HTR-8/SVneo (cell line): ENCODE data around the gene LZTS3.
"Not testable (repeated sequence)": the region's sequence is repeated elsewhere in the genome, so short reads cannot be mapped to it uniquely, and the experiment has no call there.

Experiments used
- DNase-seq: peaks from one replicate; pipeline ENCODE4 v3.0.0; 2011; ENCODE audit warnings: low spot score, mixed read lengths; ENCODE audit not compliant: insufficient read length
- FAIRE-seq: peaks from 2 replicates; lab custom pipeline; 2011; peaks lifted over from hg19 to GRCh38; lab: Jason Lieb, UNC

The LZTS3 gene

GRCh38 chr20:3193806-3194616 is 20.7 kb upstream of the LZTS3 start:
- no peak for FAIRE-seq
- no peak for DNase-seq

GRCh38 chr20:3192226-3193015 is 19.1 kb upstream of the LZTS3 start:
- FAIRE-seq (no peak), DNase-seq (no peak)

DNA sequence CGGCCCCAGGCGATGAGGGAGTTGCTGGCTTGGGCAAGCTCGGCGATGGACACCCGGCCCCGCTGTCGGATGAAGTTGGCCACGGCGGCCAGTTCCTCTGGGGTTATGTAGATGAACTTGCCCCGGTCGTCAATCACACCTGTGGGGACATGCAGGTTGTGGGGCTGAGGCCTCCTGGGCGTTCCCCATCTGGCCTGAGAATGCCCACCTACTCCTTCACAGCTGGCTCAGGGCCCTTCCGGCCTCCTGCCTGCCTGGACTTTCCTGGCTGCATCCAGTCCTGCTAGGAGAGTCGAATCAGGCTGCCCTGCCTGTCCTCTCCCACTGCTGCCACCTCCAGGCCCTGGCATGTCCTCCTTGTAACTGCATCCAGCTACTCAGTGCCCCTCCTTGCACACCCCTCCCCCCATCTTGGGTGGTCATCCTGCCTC is 17.3 kb upstream of the LZTS3 start:
- no peak for DNase-seq
- FAIRE-seq = no peak

GRCh38 chr20:3189561-3190131 is 16.3 kb upstream of the LZTS3 start:
- no peak for FAIRE-seq
- DNase-seq = no peak

GRCh38 chr20:3188823-3189413 is 15.6 kb upstream of the LZTS3 start:
- no peak for FAIRE-seq
- DNase-seq = no peak

DNA sequence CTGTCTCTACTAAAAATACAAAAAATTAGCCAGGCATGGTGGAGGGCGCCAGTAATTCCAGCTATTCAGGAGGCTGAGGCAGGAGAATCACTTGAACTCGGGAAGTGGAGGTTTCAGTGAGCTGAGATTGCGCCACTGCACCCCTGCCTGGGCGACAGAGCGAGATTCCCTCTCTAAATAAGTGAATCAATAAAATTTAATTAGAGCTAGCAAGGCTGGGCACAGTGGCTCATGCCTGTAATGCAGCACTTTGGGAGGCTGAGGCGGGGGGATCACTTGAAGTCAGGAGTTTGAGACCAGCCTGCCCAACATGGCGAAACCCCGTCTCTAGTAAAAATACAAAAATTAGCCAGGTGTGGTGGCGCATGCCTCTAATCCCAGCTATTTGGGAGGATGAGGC is 14.5 kb upstream of the LZTS3 start:
- DNase-seq, FAIRE-seq: not testable (repeated sequence)

- FAIRE-seq (no peak), DNase-seq (no peak)
These were observed 10.7 kb upstream of the LZTS3 start for GRCh38 chr20:3183896-3184612.

GRCh38 chr20:3182429-3182828 is 9.1 kb upstream of the LZTS3 start:
- FAIRE-seq, DNase-seq: not testable (repeated sequence)

- no peak for DNase-seq
- no peak for FAIRE-seq
These were observed 7.9 kb upstream of the LZTS3 start for GRCh38 chr20:3181270-3181669.

DNA sequence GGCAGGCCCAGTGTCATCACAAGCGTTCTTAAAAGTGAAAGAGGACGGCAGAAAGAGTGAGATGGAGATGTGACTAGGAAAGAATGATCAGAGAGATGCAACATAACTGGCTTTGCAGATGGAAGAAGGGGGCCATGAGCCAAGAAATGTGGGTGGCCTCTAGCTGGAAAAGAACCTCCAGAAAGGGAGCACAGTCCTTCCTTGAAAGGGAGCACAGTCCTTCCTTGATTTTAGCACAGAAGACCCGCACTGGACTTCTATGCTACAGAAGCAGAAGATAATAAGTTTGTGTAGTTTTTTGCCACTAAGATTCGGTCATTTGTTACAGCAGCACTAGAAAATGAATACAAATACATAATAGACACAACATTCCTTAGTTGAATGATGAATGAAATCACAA is 7.0 kb upstream of the LZTS3 start:
- FAIRE-seq = no peak

DNA sequence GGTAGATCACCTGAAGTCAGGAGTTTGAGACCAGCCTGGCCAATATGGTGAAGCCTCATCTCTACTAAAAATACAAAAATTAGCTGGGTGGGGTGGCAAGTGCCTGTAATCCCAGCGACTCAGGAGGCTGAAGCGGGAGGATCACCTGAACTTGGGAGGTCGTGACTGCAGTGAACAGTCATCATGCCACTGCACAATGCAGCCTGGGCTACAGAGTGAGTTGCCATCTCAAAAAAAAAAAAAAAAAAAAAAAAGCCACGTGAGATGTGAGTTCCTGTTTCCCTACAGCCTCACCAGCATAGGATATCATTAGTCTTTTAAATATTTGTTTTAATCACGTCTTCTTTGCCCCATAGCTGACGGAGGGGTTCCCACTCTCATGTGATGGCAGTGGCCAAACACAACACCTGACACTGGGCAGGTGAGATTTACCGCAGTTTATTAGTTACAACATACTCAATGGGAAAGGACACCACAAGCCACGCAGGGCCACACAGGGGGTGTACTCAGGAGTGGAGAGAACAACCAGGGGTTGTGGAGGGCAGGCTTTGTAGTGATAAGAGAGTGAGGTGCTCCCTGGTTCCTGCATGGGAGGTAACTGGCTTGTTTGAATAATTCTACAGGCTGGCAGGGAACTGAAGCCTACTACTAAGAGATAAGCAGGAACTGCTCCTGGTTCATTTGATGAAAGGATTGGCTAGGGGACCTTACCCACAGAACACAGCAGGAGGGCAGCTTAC is 4.6 kb upstream of the LZTS3 start:
- no peak for DNase-seq
- no peak for FAIRE-seq

More for the DNA sequence above, 7.0 kb upstream of the LZTS3 start:
- no peak for DNase-seq

- DNase-seq (no peak), FAIRE-seq (no peak)
These were observed 1.9 kb upstream of the LZTS3 start for GRCh38 chr20:3175270-3175669.

GRCh38 chr20:3174442-3175261 is 1.3 kb upstream of the LZTS3 start:
- FAIRE-seq (no peak), DNase-seq (no peak)

DNA sequence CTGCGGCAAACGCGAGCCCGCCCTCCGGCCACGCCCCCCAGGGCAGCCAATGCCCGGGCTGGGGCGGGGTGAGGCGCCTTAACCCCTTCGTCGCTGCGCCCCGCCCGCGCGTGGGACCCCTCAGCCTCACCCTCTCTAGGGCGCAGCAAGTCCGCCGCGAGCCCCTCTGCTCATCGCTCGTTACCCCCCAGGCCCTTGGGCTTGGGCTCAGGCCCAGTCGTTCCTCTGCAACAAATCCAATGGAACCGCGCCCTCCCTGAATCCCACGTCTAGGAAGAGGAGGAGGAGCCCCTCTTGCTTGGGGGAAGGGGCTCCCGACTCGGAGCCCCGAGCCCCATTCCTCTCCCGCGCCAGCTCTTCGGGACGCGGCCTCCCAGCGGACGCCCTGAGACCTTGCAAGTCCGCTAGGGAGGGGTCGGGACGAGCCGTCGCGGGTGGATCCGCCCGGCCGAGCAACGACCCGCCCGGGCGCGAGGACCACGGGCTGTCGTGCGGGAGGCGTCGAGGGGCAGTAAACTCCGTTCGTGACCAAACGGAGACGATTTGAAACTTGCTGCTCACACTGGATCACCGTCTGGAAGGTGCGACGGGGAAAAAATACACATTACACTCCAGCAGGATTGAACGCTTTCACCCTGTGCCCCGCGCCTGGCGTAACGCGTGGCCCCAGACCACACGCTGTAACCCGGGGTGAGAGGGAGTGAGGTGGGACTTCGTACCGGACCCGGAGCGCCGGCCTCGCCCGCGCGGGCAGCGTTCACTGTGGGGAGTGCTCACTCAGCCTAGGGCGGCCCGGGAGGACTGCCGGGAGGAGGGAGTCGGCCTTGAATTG is 477 bp upstream of the LZTS3 start:
- FAIRE-seq = peak; percentile 16
- peak; percentile 91 for DNase-seq

GRCh38 chr20:3172126-3172932 is 1.0 kb downstream of the LZTS3 start:
- no peak for FAIRE-seq
- no peak for DNase-seq

DNA sequence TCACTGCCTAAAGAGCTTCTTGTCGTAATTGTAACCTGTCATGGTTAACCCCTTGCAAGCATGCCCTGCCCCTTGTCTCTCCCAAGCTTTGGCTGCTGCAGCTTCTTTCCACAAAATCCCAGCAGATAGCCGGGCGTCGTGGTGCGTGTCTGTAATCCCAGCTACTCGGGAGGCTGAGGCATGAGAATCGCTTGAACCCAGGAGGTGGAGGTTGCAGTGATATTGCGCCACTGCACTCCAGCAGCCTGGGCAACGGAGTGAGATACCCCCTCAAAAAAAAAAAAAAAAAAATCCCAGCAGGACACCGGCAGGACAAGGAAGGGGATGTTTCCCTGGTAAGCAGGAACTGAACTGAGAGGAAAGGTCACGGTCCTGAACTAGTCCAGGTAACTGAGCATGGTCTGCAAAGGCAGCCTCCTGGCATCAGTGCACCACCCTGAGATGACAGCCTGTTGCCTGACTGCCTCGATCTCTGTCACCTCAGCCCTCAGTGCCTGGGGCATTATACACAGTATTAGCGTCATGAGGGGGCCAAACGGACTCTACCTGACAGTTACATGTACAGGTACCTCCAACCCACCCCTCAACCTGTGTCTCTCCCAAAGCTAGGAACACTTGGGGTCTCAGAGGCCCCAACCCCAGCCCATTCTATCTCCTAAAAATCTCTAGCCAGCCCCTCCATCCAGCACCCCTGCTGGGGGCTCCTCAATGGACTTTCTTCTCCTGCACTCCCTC is 1.8 kb downstream of the LZTS3 start:
- no peak for FAIRE-seq
- no peak for DNase-seq
